DMS 273 (cell line): ENCODE results near the gene NUDT2.
"Not testable (repeated sequence)": the region's sequence is repeated elsewhere in the genome, so short reads cannot be mapped to it uniquely, and the experiment has no call there.

ENCODE experiments used
- DNase-seq: peaks from one replicate; lab custom pipeline; 2025; ENCODE audit not compliant: unreplicated experiment; lab: John Stamatoyannopoulos, UW

NUDT2 gene

GRCh38 chr9:34334916-34335315, 5.5 kb downstream of the NUDT2 start:
- no peak for DNase-seq

GRCh38 chr9:34335376-34335775, 6.0 kb downstream of the NUDT2 start:
- no peak for DNase-seq

GRCh38 chr9:34337403-34337802, 8.0 kb downstream of the NUDT2 start:
- peak; percentile 39 for DNase-seq

- DNase-seq, result not testable (repeated sequence)
Observed at GRCh38 chr9:34338079-34338478, 8.7 kb downstream of the NUDT2 start.

GRCh38 chr9:34338665-34339385, 9.5 kb downstream of the NUDT2 start:
- DNase-seq, result no peak

- no peak for DNase-seq
Observed at GRCh38 chr9:34341659-34342295, 12.4 kb downstream of the NUDT2 start.

- DNase-seq, result no peak
Observed at GRCh38 chr9:34343090-34343489, 13.7 kb downstream of the NUDT2 start.

GRCh38 chr9:34343605-34344004, 14.2 kb downstream of the NUDT2 start:
- no peak for DNase-seq

GRCh38 chr9:34346873-34347799, 17.8 kb downstream of the NUDT2 start:
- no peak for DNase-seq

- no peak for DNase-seq
Observed at GRCh38 chr9:34347800-34348158, 18.4 kb downstream of the NUDT2 start.

- no peak for DNase-seq
Observed at GRCh38 chr9:34349324-34349723, 20.0 kb downstream of the NUDT2 start.

GRCh38 chr9:34352122-34352652, 22.8 kb downstream of the NUDT2 start:
- not testable (repeated sequence) for DNase-seq

GRCh38 chr9:34352957-34353356, 23.6 kb downstream of the NUDT2 start:
- not testable (repeated sequence) for DNase-seq

- no peak for DNase-seq
Observed at GRCh38 chr9:34362614-34363214, 33.3 kb downstream of the NUDT2 start.

GRCh38 chr9:34363619-34364351, 34.4 kb downstream of the NUDT2 start:
- no peak for DNase-seq

- DNase-seq, result no peak
Observed at GRCh38 chr9:34365282-34365681, 35.9 kb downstream of the NUDT2 start.

GRCh38 chr9:34366365-34366764, 37.0 kb downstream of the NUDT2 start:
- no peak for DNase-seq

- DNase-seq, result not testable (repeated sequence)
Observed at GRCh38 chr9:34367751-34368410, 38.5 kb downstream of the NUDT2 start.

- not testable (repeated sequence) for DNase-seq
Observed at GRCh38 chr9:34368796-34369195, 39.4 kb downstream of the NUDT2 start.

- DNase-seq, result no peak
Observed at GRCh38 chr9:34369636-34370035, 40.3 kb downstream of the NUDT2 start.
